SK-N-SH treated with all-trans-retinoic acid at 6 μM for 48 hours (cell line): ENCODE results near the gene MBD3L3.

Experiments
- ATAC-seq: fragments of 200-7000 bp; cut with Tn5 transposase; 3 replicates; pipeline ENCODE4 v1.9.1; 2020; ENCODE audit warnings: mild to moderate bottlenecking, moderate library complexity
- ARNTL ChIP-seq: fragments of 450-650 bp; formaldehyde crosslinking; IDR thresholded peaks from 2 replicates; pipeline ENCODE4 v1.5.0; 2020; ENCODE audit warnings: low read depth, mild to moderate bottlenecking, moderate library complexity, borderline replicate concordance
- BACH2 ChIP-seq: fragments of 250-450 bp; sonication (Bioruptor Pico); IDR thresholded peaks from 2 replicates; pipeline ENCODE4 v1.9.0; 2021; ENCODE audit warnings: mild to moderate bottlenecking, borderline replicate concordance
- CREB5 ChIP-seq: fragments of 250-450 bp; sonication (Bioruptor Pico); IDR thresholded peaks from 2 replicates; pipeline ENCODE4 v1.5.1; 2020; ENCODE audit warnings: low read depth, mild to moderate bottlenecking, moderate library complexity
- CSDC2 ChIP-seq: fragments of 250-450 bp; sonication (Bioruptor Pico); IDR thresholded peaks from 2 replicates; pipeline ENCODE4 v1.5.0; 2020; ENCODE audit warnings: mild to moderate bottlenecking, moderate library complexity
- CSRNP3 ChIP-seq: fragments of 250-450 bp; sonication (Bioruptor Pico); IDR thresholded peaks from 2 replicates; pipeline ENCODE4 v1.5.1; 2021; ENCODE audit warnings: mild to moderate bottlenecking, moderate library complexity
- ESRRG ChIP-seq: fragments of 250-450 bp; sonication (Bioruptor Pico); IDR thresholded peaks from 2 replicates; pipeline ENCODE4 v1.6.1; 2021; ENCODE audit warnings: mild to moderate bottlenecking
- ISL1 ChIP-seq: fragments of 250-450 bp; sonication (Bioruptor Pico); IDR thresholded peaks from 2 replicates; pipeline ENCODE4 v2.1.2; 2022; ENCODE audit warnings: mild to moderate bottlenecking, moderate library complexity
- OSR1 ChIP-seq: fragments of 250-450 bp; sonication (Bioruptor Pico); IDR thresholded peaks from 2 replicates; pipeline ENCODE4 v1.8.0; 2022; ENCODE audit warnings: moderate library complexity, mild to moderate bottlenecking, inconsistent platforms
- POU6F1 ChIP-seq: fragments of 250-450 bp; sonication (Bioruptor Pico); IDR thresholded peaks from 2 replicates; pipeline ENCODE4 v1.8.0; 2021; ENCODE audit warnings: low read depth, mild to moderate bottlenecking, moderate library complexity, borderline replicate concordance
- PPARA ChIP-seq: fragments of 250-450 bp; sonication (Bioruptor Pico); IDR thresholded peaks from 2 replicates; pipeline ENCODE4 v1.5.0; 2020; ENCODE audit warnings: mild to moderate bottlenecking, borderline replicate concordance
- SNAI2 ChIP-seq: fragments of 250-450 bp; sonication (Bioruptor Pico); IDR thresholded peaks from 2 replicates; pipeline ENCODE4 v1.5.0; 2020; ENCODE audit warnings: mild to moderate bottlenecking, moderate library complexity
- TOX ChIP-seq: fragments of 250-450 bp; sonication (Bioruptor Pico); IDR thresholded peaks from 2 replicates; pipeline ENCODE4 v1.8.0; 2021; ENCODE audit warnings: mild to moderate bottlenecking, moderate library complexity, borderline replicate concordance
- ZC3H10 ChIP-seq: fragments of 250-450 bp; sonication (Bioruptor Pico); IDR thresholded peaks from 2 replicates; pipeline ENCODE4 v1.5.1; 2021; ENCODE audit warnings: mild to moderate bottlenecking, moderate library complexity
- ZFP3 ChIP-seq: fragments of 250-450 bp; sonication (Bioruptor Pico); IDR thresholded peaks from 2 replicates; pipeline ENCODE4 v1.5.0; 2020; ENCODE audit warnings: mild to moderate bottlenecking, moderate library complexity
- ZFP30 ChIP-seq: fragments of 450-650 bp; formaldehyde crosslinking; IDR thresholded peaks from 2 replicates; pipeline ENCODE4 v1.5.0; 2022; ENCODE audit warnings: mild to moderate bottlenecking, moderate library complexity
- ZNF565 ChIP-seq: fragments of 450-650 bp; formaldehyde crosslinking; conservative IDR thresholded peaks from 2 replicates; pipeline ENCODE4 v1.5.0; 2020; ENCODE audit warnings: low read depth, mild to moderate bottlenecking, moderate library complexity
- ZNF70 ChIP-seq: fragments of 450-650 bp; formaldehyde crosslinking; IDR thresholded peaks from 2 replicates; pipeline ENCODE4 v1.5.0; 2020; ENCODE audit warnings: mild to moderate bottlenecking, moderate library complexity
- ZNF8 ChIP-seq: fragments of 450-650 bp; formaldehyde crosslinking; IDR thresholded peaks from 2 replicates; pipeline ENCODE4 v1.5.0; 2020; ENCODE audit warnings: mild to moderate bottlenecking, moderate library complexity
- TF ChIP-seq, protein P1 (sequence below): fragments of 250-450 bp; sonication (Bioruptor Pico); IDR thresholded peaks from 2 replicates; pipeline ENCODE4 v1.5.0; 2020; ENCODE audit warnings: mild to moderate bottlenecking, moderate library complexity

Gene MBD3L3

DNA sequence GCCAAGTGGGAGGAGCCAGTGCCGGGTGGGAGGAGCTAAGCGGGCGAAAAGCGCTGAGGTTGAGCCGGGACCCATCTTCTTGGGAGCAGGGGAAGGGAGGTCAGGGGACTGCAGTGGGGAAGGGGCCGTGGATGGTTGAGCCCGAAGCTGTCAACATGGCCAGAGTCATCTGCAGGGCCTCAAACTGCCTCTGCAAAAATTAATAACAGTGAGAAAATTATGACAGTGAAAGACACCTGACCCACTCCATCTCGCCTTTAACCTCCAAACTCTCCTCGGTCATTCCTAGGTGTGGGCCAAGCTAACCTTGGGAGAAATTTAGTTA lies 41.1 kb upstream of the MBD3L3 start:
- no peak for TF ChIP-seq OSR1 (CRISPR knock-in tag)
- TF ChIP-seq ESRRG (CRISPR knock-in tag), result no peak
- no peak for TF ChIP-seq ZFP3
- TF ChIP-seq ZNF70, result no peak
- TF ChIP-seq CSDC2 (CRISPR knock-in tag), result no peak
- TF ChIP-seq ISL1, result no peak
- TF ChIP-seq SNAI2 (CRISPR knock-in tag), result no peak
- TF ChIP-seq ZNF8 (CRISPR knock-in tag), result no peak
- TF ChIP-seq PPARA (CRISPR knock-in tag), result no peak
- TF ChIP-seq CREB5 (CRISPR knock-in tag), result no peak
- no peak for TF ChIP-seq CSRNP3
- no peak for TF ChIP-seq ZNF565 (CRISPR knock-in tag)
- TF ChIP-seq ZFP30 (CRISPR knock-in tag), result no peak
- no peak for TF ChIP-seq POU6F1 (CRISPR knock-in tag)
- no peak for TF ChIP-seq ARNTL (CRISPR knock-in tag)
- TF ChIP-seq, all 23 proteins: peak for 0
- ATAC-seq, result no peak

DNA sequence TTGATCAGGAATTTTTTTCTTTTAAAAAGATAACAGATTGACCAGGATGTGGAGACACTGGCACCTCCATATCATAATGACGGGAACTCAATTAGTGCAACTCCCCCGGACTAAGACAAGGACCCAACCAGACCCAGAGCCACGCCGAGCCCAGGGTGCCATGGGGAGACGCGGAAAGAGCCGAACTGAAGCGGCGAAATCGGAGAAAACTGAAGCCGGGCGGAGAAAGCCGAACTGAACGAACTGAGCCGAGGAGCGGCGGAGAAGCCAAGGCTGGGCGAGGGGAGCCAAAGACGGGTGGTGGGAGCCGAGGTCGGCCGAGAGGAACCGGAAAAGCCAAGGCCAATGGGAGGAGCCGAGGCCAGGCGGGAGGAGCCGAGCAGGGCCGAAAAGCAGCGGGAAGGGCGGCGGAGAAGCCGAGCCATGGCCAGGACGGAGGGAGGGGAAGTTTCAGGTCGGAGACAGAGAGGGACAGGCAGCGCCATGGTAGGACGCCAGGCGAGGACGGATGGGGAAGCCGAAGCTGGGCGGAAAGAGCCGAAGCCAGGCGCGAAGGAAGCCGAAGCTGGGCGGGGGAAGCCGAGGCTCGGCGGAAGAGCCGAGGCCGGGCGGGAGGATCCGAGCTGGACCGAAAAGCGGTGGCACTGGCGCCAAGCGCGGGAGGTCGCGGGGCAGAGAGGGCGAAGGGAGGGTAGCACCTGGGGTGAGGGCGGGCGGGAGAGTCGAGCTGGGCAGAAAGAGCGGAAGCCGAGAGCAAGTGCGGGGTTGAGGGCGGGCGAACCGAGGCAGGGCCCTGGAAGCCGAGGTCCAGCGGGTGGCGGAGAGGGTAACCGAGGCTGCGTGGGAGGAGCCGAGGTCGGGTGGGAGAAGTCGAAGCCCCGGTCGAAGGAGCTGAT lies 40.5 kb upstream of the MBD3L3 start:
- peak; percentile 96 for ATAC-seq
- TF ChIP-seq ZNF70 (peak; percentile 69), CSRNP3 (no peak), CSDC2 (CRISPR knock-in tag) (no peak), BACH2 (CRISPR knock-in tag) (no peak)
- TF ChIP-seq, all 23 proteins: peak for 1

DNA sequence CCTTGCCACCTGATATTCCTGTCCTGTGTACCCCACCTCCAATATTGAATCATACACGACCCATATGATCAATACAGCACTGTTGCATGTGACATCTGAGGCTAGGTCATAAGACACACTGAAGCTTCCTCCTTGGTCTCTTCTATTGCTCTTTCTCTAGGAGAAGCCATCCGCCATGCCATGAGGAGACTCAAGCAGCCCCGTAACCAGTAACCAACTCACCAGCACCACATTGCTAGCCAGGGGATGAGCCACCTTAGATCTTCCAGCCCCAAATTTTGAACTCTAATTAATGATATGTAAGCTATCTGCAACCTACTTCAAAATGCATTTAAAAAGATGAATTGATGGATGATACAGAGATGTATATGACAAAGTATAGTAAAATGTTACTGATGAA lies 39.6 kb upstream of the MBD3L3 start:
- TF ChIP-seq POU6F1 (CRISPR knock-in tag) (no peak), ARNTL (CRISPR knock-in tag) (no peak), TOX (CRISPR knock-in tag) (no peak), ZFP30 (CRISPR knock-in tag) (no peak), ZNF565 (CRISPR knock-in tag) (peak; percentile 92; the same call in 1 of the 2 replicates), CSRNP3 (no peak), ZC3H10 (no peak), ESRRG (CRISPR knock-in tag) (no peak)
- TF ChIP-seq, protein P1, sequence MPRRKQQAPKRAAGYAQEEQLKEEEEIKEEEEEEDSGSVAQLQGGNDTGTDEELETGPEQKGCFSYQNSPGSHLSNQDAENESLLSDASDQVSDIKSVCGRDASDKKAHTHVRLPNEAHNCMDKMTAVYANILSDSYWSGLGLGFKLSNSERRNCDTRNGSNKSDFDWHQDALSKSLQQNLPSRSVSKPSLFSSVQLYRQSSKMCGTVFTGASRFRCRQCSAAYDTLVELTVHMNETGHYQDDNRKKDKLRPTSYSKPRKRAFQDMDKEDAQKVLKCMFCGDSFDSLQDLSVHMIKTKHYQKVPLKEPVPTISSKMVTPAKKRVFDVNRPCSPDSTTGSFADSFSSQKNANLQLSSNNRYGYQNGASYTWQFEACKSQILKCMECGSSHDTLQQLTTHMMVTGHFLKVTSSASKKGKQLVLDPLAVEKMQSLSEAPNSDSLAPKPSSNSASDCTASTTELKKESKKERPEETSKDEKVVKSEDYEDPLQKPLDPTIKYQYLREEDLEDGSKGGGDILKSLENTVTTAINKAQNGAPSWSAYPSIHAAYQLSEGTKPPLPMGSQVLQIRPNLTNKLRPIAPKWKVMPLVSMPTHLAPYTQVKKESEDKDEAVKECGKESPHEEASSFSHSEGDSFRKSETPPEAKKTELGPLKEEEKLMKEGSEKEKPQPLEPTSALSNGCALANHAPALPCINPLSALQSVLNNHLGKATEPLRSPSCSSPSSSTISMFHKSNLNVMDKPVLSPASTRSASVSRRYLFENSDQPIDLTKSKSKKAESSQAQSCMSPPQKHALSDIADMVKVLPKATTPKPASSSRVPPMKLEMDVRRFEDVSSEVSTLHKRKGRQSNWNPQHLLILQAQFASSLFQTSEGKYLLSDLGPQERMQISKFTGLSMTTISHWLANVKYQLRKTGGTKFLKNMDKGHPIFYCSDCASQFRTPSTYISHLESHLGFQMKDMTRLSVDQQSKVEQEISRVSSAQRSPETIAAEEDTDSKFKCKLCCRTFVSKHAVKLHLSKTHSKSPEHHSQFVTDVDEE, result no peak
- TF ChIP-seq, all 23 proteins: peak for 1
- ATAC-seq, result no peak
